Measurements from ENCODE around the gene MROH2A.

MROH2A gene

GRCh38 chr2:233799716-233800115 is 21.6 kb downstream of the MROH2A start:
- no peak for DNase-seq

- no peak for DNase-seq
These were observed 22.1 kb downstream of the MROH2A start for GRCh38 chr2:233800208-233800607.

GRCh38 chr2:233801357-233802131 is 23.4 kb downstream of the MROH2A start:
- no peak for DNase-seq

GRCh38 chr2:233802132-233802815 is 24.1 kb downstream of the MROH2A start:
- DNase-seq: no peak

- DNase-seq: no peak
These were observed 25.3 kb downstream of the MROH2A start for GRCh38 chr2:233803292-233803911.

GRCh38 chr2:233803994-233804393 is 25.9 kb downstream of the MROH2A start:
- DNase-seq: no peak

- no peak for DNase-seq
These were observed 29.2 kb downstream of the MROH2A start for GRCh38 chr2:233807215-233807865.

GRCh38 chr2:233807966-233808935 is 30.1 kb downstream of the MROH2A start:
- DNase-seq: no peak

GRCh38 chr2:233810385-233810784 is 32.3 kb downstream of the MROH2A start:
- DNase-seq: no peak

- DNase-seq: no peak
These were observed 33.0 kb downstream of the MROH2A start for GRCh38 chr2:233811087-233811486.

- no peak for DNase-seq
These were observed 33.6 kb downstream of the MROH2A start for GRCh38 chr2:233811732-233812131.

- DNase-seq: no peak
These were observed 35.3 kb downstream of the MROH2A start for GRCh38 chr2:233813236-233814055.

- DNase-seq: no peak
These were observed 36.1 kb downstream of the MROH2A start for GRCh38 chr2:233814056-233814835.

GRCh38 chr2:233815861-233816260 is 37.7 kb downstream of the MROH2A start:
- no peak for DNase-seq

GRCh38 chr2:233816334-233816733 is 38.2 kb downstream of the MROH2A start:
- DNase-seq: no peak

- no peak for DNase-seq
These were observed 38.6 kb downstream of the MROH2A start for GRCh38 chr2:233816771-233817170.

- no peak for DNase-seq
These were observed 39.3 kb downstream of the MROH2A start for GRCh38 chr2:233817361-233817911.

GRCh38 chr2:233817995-233818638 is 40.0 kb downstream of the MROH2A start:
- no peak for DNase-seq

Measured in hippocampal formation (tissue), 2 donors.